A673 (cell line): ENCODE results near the gene BAIAP3.

Experiments
- EZH2 ChIP-seq: fragments of 200-600 bp; sonication (generic); IDR thresholded peaks from 2 replicates; pipeline ENCODE4 v1.6.1; 2017; ENCODE audit warnings: borderline replicate concordance, low read depth, mild to moderate bottlenecking, mixed read lengths, antibody characterized with exemption, low read length; ENCODE audit not compliant: poor library complexity, severe bottlenecking
- TF ChIP-seq, protein P1 (sequence below): fragments of 300-800, 200-600 bp; sonication (generic); conservative IDR thresholded peaks from 2 replicates; pipeline ENCODE4 v1.5.1; 2017; ENCODE audit warnings: low read depth, mild to moderate bottlenecking, antibody characterized with exemption, low read length, moderate library complexity, mixed read lengths

GRCh38 chr16:1335996-1336395 lies 2.6 kb downstream of the BAIAP3 start:
- TF ChIP-seq, protein P1, sequence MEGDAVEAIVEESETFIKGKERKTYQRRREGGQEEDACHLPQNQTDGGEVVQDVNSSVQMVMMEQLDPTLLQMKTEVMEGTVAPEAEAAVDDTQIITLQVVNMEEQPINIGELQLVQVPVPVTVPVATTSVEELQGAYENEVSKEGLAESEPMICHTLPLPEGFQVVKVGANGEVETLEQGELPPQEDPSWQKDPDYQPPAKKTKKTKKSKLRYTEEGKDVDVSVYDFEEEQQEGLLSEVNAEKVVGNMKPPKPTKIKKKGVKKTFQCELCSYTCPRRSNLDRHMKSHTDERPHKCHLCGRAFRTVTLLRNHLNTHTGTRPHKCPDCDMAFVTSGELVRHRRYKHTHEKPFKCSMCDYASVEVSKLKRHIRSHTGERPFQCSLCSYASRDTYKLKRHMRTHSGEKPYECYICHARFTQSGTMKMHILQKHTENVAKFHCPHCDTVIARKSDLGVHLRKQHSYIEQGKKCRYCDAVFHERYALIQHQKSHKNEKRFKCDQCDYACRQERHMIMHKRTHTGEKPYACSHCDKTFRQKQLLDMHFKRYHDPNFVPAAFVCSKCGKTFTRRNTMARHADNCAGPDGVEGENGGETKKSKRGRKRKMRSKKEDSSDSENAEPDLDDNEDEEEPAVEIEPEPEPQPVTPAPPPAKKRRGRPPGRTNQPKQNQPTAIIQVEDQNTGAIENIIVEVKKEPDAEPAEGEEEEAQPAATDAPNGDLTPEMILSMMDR = 0 out of 2 replicates have a peak, but pooled peaks have one; percentile 17
- no peak for TF ChIP-seq EZH2
